ENCODE measurements around the gene SUMO3. TPM values are rescaled to one million over a fixed set of nuclear protein-coding genes. Genes with fewer than 3 reads are reported as not detected.

The SUMO3 gene
- total and polyA plus RNA-seq, 4 donors: 35.1 to 51.0 (median 40.6) TPM

DNA sequence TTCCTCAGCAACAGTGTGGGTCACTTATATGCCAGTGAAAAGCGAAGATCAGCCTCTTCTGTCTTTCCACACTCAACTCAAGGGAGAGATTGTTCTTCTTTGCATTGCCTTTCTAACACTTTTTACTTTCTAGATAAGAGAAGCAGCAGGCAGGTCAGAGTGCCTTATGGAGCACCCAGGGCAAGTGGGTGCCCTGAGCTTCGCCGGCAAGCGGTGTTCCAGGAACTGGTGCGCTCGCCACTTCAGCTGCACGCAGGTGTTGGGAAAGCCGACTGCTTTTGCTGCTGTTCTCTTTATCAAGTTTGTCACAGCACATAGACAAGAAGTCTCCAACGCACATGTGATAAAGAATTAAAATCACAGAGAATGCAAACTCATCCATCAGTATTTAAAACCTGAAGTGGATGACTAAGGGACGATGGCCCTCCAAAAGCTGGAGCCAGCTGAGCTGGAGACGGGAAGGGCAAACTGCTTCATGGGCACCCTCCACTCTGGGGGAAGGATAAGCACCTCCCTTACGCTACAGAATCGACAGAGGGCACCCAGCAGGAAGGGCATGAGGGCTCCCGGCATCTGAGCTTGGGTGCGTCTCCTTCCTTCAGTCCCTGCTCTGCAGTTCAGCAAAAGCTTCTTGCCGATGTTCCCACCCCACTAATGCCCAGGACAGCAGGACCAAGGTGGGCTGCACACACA lies 36.9 kb downstream of the SUMO3 start:
- Histone ChIP-seq H3K27me3 (ENCODE audit: control insufficient read depth in 4 of 4, insufficient read depth in 4 of 4, low read length in 3 of 4) (no peaks in the 10 kb centered on the region), H3K36me3 (ENCODE audit: control insufficient read depth in 4 of 4, insufficient read depth in 3 of 4, low read depth in 1 of 4, low read length in 3 of 4) (peaks cover under 1 to 10% (median 6%) of the 10 kb centered on the region in 4 donors), H3K9ac (ENCODE audit: low read depth in 1 of 2, low read length in 2 of 2) (no peak overlapping the region), H3K27ac (ENCODE audit: low read depth in 1 of 2, low read length in 2 of 2) (no peak overlapping the region), H3K4me3 (ENCODE audit: low read depth in 1 of 3, low read length in 3 of 3) (no peak overlapping the region), H3K4me1 (ENCODE audit: control insufficient read depth in 4 of 4, insufficient read depth in 4 of 4, low read length in 3 of 4) (peaks cover 9 to 11% (median 11%) of the 10 kb centered on the region in 4 donors), H3K9me3 (ENCODE audit: control insufficient read depth in 4 of 4, low read length in 3 of 4) (no peaks in the 10 kb centered on the region)
- 95% methylated on average over 16 of the region's 16 CpGs for WGBS
- no peak for DNase-seq (ENCODE audit: low spot score)
- no peak for TF ChIP-seq FOXA2 (IDR thresholded peaks at IDR 0.05)
- no peak for TF ChIP-seq FOXA1 (IDR thresholded peaks at IDR 0.05)
- no peak for TF ChIP-seq SP1 (IDR thresholded peaks at IDR 0.05)
- TF ChIP-seq, protein P1, sequence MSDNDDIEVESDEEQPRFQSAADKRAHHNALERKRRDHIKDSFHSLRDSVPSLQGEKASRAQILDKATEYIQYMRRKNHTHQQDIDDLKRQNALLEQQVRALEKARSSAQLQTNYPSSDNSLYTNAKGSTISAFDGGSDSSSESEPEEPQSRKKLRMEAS (IDR thresholded peaks at IDR 0.05): no peak
- no peak for TF ChIP-seq JUND (IDR thresholded peaks at IDR 0.05)
- TF ChIP-seq RAD21 (IDR thresholded peaks at IDR 0.05): no peak
- TF ChIP-seq, protein P2, sequence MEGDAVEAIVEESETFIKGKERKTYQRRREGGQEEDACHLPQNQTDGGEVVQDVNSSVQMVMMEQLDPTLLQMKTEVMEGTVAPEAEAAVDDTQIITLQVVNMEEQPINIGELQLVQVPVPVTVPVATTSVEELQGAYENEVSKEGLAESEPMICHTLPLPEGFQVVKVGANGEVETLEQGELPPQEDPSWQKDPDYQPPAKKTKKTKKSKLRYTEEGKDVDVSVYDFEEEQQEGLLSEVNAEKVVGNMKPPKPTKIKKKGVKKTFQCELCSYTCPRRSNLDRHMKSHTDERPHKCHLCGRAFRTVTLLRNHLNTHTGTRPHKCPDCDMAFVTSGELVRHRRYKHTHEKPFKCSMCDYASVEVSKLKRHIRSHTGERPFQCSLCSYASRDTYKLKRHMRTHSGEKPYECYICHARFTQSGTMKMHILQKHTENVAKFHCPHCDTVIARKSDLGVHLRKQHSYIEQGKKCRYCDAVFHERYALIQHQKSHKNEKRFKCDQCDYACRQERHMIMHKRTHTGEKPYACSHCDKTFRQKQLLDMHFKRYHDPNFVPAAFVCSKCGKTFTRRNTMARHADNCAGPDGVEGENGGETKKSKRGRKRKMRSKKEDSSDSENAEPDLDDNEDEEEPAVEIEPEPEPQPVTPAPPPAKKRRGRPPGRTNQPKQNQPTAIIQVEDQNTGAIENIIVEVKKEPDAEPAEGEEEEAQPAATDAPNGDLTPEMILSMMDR (IDR thresholded peaks at IDR 0.05; ENCODE audit: low read depth, low read length, missing input control): no peak
- TF ChIP-seq, protein P3, sequence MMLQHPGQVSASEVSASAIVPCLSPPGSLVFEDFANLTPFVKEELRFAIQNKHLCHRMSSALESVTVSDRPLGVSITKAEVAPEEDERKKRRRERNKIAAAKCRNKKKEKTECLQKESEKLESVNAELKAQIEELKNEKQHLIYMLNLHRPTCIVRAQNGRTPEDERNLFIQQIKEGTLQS (IDR thresholded peaks at IDR 0.05): no peak
- TF ChIP-seq RXRA (IDR thresholded peaks at IDR 0.05): no peak
- no peak for TF ChIP-seq TAF1 (conservative IDR thresholded peaks at IDR 0.05)
- no peak for TF ChIP-seq GABPA (IDR thresholded peaks at IDR 0.05 in 1 of 2, conservative IDR thresholded peaks at IDR 0.05 in 1 of 2)
- TF ChIP-seq, protein P4, sequence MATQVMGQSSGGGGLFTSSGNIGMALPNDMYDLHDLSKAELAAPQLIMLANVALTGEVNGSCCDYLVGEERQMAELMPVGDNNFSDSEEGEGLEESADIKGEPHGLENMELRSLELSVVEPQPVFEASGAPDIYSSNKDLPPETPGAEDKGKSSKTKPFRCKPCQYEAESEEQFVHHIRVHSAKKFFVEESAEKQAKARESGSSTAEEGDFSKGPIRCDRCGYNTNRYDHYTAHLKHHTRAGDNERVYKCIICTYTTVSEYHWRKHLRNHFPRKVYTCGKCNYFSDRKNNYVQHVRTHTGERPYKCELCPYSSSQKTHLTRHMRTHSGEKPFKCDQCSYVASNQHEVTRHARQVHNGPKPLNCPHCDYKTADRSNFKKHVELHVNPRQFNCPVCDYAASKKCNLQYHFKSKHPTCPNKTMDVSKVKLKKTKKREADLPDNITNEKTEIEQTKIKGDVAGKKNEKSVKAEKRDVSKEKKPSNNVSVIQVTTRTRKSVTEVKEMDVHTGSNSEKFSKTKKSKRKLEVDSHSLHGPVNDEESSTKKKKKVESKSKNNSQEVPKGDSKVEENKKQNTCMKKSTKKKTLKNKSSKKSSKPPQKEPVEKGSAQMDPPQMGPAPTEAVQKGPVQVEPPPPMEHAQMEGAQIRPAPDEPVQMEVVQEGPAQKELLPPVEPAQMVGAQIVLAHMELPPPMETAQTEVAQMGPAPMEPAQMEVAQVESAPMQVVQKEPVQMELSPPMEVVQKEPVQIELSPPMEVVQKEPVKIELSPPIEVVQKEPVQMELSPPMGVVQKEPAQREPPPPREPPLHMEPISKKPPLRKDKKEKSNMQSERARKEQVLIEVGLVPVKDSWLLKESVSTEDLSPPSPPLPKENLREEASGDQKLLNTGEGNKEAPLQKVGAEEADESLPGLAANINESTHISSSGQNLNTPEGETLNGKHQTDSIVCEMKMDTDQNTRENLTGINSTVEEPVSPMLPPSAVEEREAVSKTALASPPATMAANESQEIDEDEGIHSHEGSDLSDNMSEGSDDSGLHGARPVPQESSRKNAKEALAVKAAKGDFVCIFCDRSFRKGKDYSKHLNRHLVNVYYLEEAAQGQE (IDR thresholded peaks at IDR 0.05): no peak
- no peak for TF ChIP-seq NR2F2 (IDR thresholded peaks at IDR 0.05)
- TF ChIP-seq EGR1 (IDR thresholded peaks at IDR 0.05; ENCODE audit: low read depth in 2 of 2): no peak
- TF ChIP-seq, protein P5, sequence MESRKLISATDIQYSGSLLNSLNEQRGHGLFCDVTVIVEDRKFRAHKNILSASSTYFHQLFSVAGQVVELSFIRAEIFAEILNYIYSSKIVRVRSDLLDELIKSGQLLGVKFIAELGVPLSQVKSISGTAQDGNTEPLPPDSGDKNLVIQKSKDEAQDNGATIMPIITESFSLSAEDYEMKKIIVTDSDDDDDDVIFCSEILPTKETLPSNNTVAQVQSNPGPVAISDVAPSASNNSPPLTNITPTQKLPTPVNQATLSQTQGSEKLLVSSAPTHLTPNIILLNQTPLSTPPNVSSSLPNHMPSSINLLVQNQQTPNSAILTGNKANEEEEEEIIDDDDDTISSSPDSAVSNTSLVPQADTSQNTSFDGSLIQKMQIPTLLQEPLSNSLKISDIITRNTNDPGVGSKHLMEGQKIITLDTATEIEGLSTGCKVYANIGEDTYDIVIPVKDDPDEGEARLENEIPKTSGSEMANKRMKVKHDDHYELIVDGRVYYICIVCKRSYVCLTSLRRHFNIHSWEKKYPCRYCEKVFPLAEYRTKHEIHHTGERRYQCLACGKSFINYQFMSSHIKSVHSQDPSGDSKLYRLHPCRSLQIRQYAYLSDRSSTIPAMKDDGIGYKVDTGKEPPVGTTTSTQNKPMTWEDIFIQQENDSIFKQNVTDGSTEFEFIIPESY (IDR thresholded peaks at IDR 0.05): no peak
- no peak for TF ChIP-seq HNF4G (IDR thresholded peaks at IDR 0.05)
- TF ChIP-seq HNF4A (conservative IDR thresholded peaks at IDR 0.05): no peak
- no peak for TF ChIP-seq YY1 (IDR thresholded peaks at IDR 0.05)
